ENCODE results near the gene ARMC10. TPM values are rescaled to one million over a fixed set of nuclear protein-coding genes. Genes with fewer than 3 reads are reported as not detected.
"Not testable (repeated sequence)": the region's sequence is repeated elsewhere in the genome, so short reads cannot be mapped to it uniquely, and the experiment has no call there.

The ARMC10 gene
- total RNA-seq, 1 donor: 8.6 TPM

- Histone ChIP-seq H3K27me3 (ENCODE audit: insufficient read depth, low read length) (no peaks in the 10 kb centered on the region), H3K9me3 (ENCODE audit: low read depth, low read length) (no peaks in the 10 kb centered on the region), H3K4me1 (ENCODE audit: insufficient read depth, low read length) (peaks cover under 1% of the 10 kb centered on the region), H3K4me3 (ENCODE audit: low read length) (no peak overlapping the region)
These were observed 6.2 kb upstream of the ARMC10 start for GRCh38 chr7:103068414-103069403.

- Histone ChIP-seq H3K27me3 (ENCODE audit: insufficient read depth, low read length) (no peaks in the 10 kb centered on the region), H3K9me3 (ENCODE audit: low read depth, low read length) (no peaks in the 10 kb centered on the region), H3K4me1 (ENCODE audit: insufficient read depth, low read length) (peaks cover 13% of the 10 kb centered on the region), H3K4me3 (ENCODE audit: low read length) (no peak overlapping the region)
These were observed 3.9 kb upstream of the ARMC10 start for GRCh38 chr7:103071000-103071399.

- Histone ChIP-seq H3K9me3 (ENCODE audit: low read depth, low read length) (no peaks in the 10 kb centered on the region), H3K4me3 (ENCODE audit: low read length) (peak overlapping the region; percentile 50), H3K4me1 (ENCODE audit: insufficient read depth, low read length) (peaks cover 41% of the 10 kb centered on the region), H3K27me3 (ENCODE audit: insufficient read depth, low read length) (no peaks in the 10 kb centered on the region)
These were observed 886 bp upstream of the ARMC10 start for GRCh38 chr7:103073989-103074518.

GRCh38 chr7:103075337-103075918 is 488 bp downstream of the ARMC10 start:
- Histone ChIP-seq H3K27me3 (ENCODE audit: insufficient read depth, low read length) (no peaks in the 10 kb centered on the region), H3K4me3 (ENCODE audit: low read length) (peak overlapping the region; percentile 50)

GRCh38 chr7:103076764-103077163 is 1.8 kb downstream of the ARMC10 start:
- H3K4me1 ChIP-seq (ENCODE audit: insufficient read depth, low read length): peaks cover 41% of the 10 kb centered on the region
- no peaks in the 10 kb centered on the region for H3K27me3 ChIP-seq (ENCODE audit: insufficient read depth, low read length)
- H3K4me3 ChIP-seq (ENCODE audit: low read length): no peak overlapping the region
- H3K9me3 ChIP-seq (ENCODE audit: low read depth, low read length): no peaks in the 10 kb centered on the region

More at GRCh38 chr7:103075337-103075918, 488 bp downstream of the ARMC10 start:
- H3K4me1 ChIP-seq (ENCODE audit: insufficient read depth, low read length): peaks cover 41% of the 10 kb centered on the region
- H3K9me3 ChIP-seq (ENCODE audit: low read depth, low read length): no peaks in the 10 kb centered on the region

- no peaks in the 10 kb centered on the region for H3K9me3 ChIP-seq (ENCODE audit: low read depth, low read length)
- H3K4me1 ChIP-seq (ENCODE audit: insufficient read depth, low read length): peaks cover 41% of the 10 kb centered on the region
- H3K27me3 ChIP-seq (ENCODE audit: insufficient read depth, low read length): no peaks in the 10 kb centered on the region
- no peak overlapping the region for H3K4me3 ChIP-seq (ENCODE audit: low read length)
These were observed 2.4 kb downstream of the ARMC10 start for GRCh38 chr7:103077318-103077717.

GRCh38 chr7:103078226-103078625 is 3.3 kb downstream of the ARMC10 start:
- not testable (repeated sequence) for H3K27me3 ChIP-seq (ENCODE audit: insufficient read depth, low read length); H3K9me3 ChIP-seq (ENCODE audit: low read depth, low read length); H3K4me3 ChIP-seq (ENCODE audit: low read length)
- peaks cover 41% of the 10 kb centered on the region for H3K4me1 ChIP-seq (ENCODE audit: insufficient read depth, low read length)

- H3K4me1 ChIP-seq (ENCODE audit: insufficient read depth, low read length): peaks cover 34% of the 10 kb centered on the region
- no peaks in the 10 kb centered on the region for H3K27me3 ChIP-seq (ENCODE audit: insufficient read depth, low read length)
- H3K9me3 ChIP-seq (ENCODE audit: low read depth, low read length): no peaks in the 10 kb centered on the region
- no peak overlapping the region for H3K4me3 ChIP-seq (ENCODE audit: low read length)
These were observed 4.9 kb downstream of the ARMC10 start for GRCh38 chr7:103079836-103080235.

GRCh38 chr7:103080923-103081322 is 6.0 kb downstream of the ARMC10 start:
- Histone ChIP-seq H3K4me3 (ENCODE audit: low read length) (no peak overlapping the region), H3K4me1 (ENCODE audit: insufficient read depth, low read length) (peaks cover 29% of the 10 kb centered on the region), H3K27me3 (ENCODE audit: insufficient read depth, low read length) (no peaks in the 10 kb centered on the region), H3K9me3 (ENCODE audit: low read depth, low read length) (no peaks in the 10 kb centered on the region)

- H3K4me1 ChIP-seq (ENCODE audit: insufficient read depth, low read length): peaks cover 13% of the 10 kb centered on the region
- no peaks in the 10 kb centered on the region for H3K27me3 ChIP-seq (ENCODE audit: insufficient read depth, low read length)
- H3K9me3 ChIP-seq (ENCODE audit: low read depth, low read length): no peaks in the 10 kb centered on the region
These were observed 7.6 kb downstream of the ARMC10 start for GRCh38 chr7:103082497-103082896.

GRCh38 chr7:103083210-103083609 is 8.3 kb downstream of the ARMC10 start:
- Histone ChIP-seq H3K9me3 (ENCODE audit: low read depth, low read length) (no peaks in the 10 kb centered on the region), H3K4me1 (ENCODE audit: insufficient read depth, low read length) (peaks cover 6% of the 10 kb centered on the region), H3K4me3 (ENCODE audit: low read length) (no peak overlapping the region), H3K27me3 (ENCODE audit: insufficient read depth, low read length) (no peaks in the 10 kb centered on the region)

More at GRCh38 chr7:103082497-103082896, 7.6 kb downstream of the ARMC10 start:
- H3K4me3 ChIP-seq (ENCODE audit: low read length): no peak overlapping the region

- H3K4me3 ChIP-seq (ENCODE audit: low read length); H3K27me3 ChIP-seq (ENCODE audit: insufficient read depth, low read length); H3K4me1 ChIP-seq (ENCODE audit: insufficient read depth, low read length); H3K9me3 ChIP-seq (ENCODE audit: low read depth, low read length): not testable (repeated sequence)
These were observed 17.4 kb downstream of the ARMC10 start for GRCh38 chr7:103092321-103092720.

GRCh38 chr7:103093429-103093828 is 18.5 kb downstream of the ARMC10 start:
- no peaks in the 10 kb centered on the region for H3K4me1 ChIP-seq (ENCODE audit: insufficient read depth, low read length)
- H3K4me3 ChIP-seq (ENCODE audit: low read length): no peak overlapping the region
- no peaks in the 10 kb centered on the region for H3K27me3 ChIP-seq (ENCODE audit: insufficient read depth, low read length)
- no peaks in the 10 kb centered on the region for H3K9me3 ChIP-seq (ENCODE audit: low read depth, low read length)

GRCh38 chr7:103094102-103094501 is 19.2 kb downstream of the ARMC10 start:
- no peaks in the 10 kb centered on the region for H3K9me3 ChIP-seq (ENCODE audit: low read depth, low read length)
- H3K27me3 ChIP-seq (ENCODE audit: insufficient read depth, low read length): no peaks in the 10 kb centered on the region
- H3K4me3 ChIP-seq (ENCODE audit: low read length): no peak overlapping the region
- no peaks in the 10 kb centered on the region for H3K4me1 ChIP-seq (ENCODE audit: insufficient read depth, low read length)

- H3K4me3 ChIP-seq (ENCODE audit: low read length); H3K4me1 ChIP-seq (ENCODE audit: insufficient read depth, low read length); H3K9me3 ChIP-seq (ENCODE audit: low read depth, low read length); H3K27me3 ChIP-seq (ENCODE audit: insufficient read depth, low read length): not testable (repeated sequence)
These were observed 20.6 kb downstream of the ARMC10 start for GRCh38 chr7:103095558-103095957.
